Panc1 (cell line): ENCODE data around the gene MAJIN. TPM values are rescaled to one million over a fixed set of nuclear protein-coding genes. Genes with fewer than 3 reads are reported as not detected.

Source experiments
- ATAC-seq: fragments of 200-7000 bp; cut with Tn5 transposase; 2 replicates; pipeline ENCODE4 v1.9.1; 2020; ENCODE audit warnings: mild to moderate bottlenecking, moderate library complexity
- BruUV-seq: library from RNA; stranded (reverse); fragments of 400-500 nt; replicated peaks from 2 replicates; lab custom pipeline; 2021; lab: Mats Ljungman, UMichigan
- CTCF ChIA-PET: fragments of 300-600 bp; sonication (Branson Sonifier 250); formaldehyde crosslinking; loops from one replicate; lab custom pipeline; 2022; ENCODE audit warnings: antibody characterized with exemption; lab: Charles Lee
- POLR2A ChIA-PET: fragments of 300-600 bp; sonication (Branson Sonifier 250); formaldehyde crosslinking; loops from one replicate; lab custom pipeline; 2022; ENCODE audit warnings: antibody characterized with exemption; lab: Charles Lee
- DNase-seq: peaks from one replicate; pipeline ENCODE4 v3.0.0-alpha.2; 2010; ENCODE audit warnings: low read depth, low spot score
- H3K27ac ChIP-seq: 2 replicates; pipeline ENCODE4 v1.5.1; 2011; ENCODE audit warnings: mild to moderate bottlenecking, low read length, inconsistent platforms
- H3K27me3 ChIP-seq: fragments of 200-500 bp; sonication (Bioruptor generic); 2 replicates; pipeline ENCODE4 v1.6.0; 2014; ENCODE audit warnings: low read length, inconsistent platforms; ENCODE audit not compliant: control insufficient read depth, insufficient read depth
- H3K36me3 ChIP-seq: fragments of 200-500 bp; sonication (Bioruptor generic); 2 replicates; pipeline ENCODE4 v1.5.1; 2014; ENCODE audit warnings: inconsistent platforms, mild to moderate bottlenecking, low read length, moderate library complexity; ENCODE audit not compliant: control insufficient read depth, insufficient read depth
- H3K4me1 ChIP-seq: 2 replicates; pipeline ENCODE4 v1.5.1; 2011; ENCODE audit warnings: inconsistent platforms, mild to moderate bottlenecking, low read length, moderate library complexity; ENCODE audit not compliant: control insufficient read depth, insufficient read depth
- H3K4me3 ChIP-seq, 2 experiments: 2 replicates each; pipeline ENCODE4 v1.5.1; 2011 to 2012; ENCODE audit warnings: low read depth in 2 of 2, low read length in 2 of 2, mild to moderate bottlenecking in 2 of 2, inconsistent platforms in 1 of 2, moderate library complexity in 1 of 2
- H3K9me3 ChIP-seq: fragments of 200-500 bp; sonication (Bioruptor generic); 2 replicates; pipeline ENCODE4 v1.5.1; 2014; ENCODE audit warnings: low read depth, mild to moderate bottlenecking, inconsistent platforms, low read length, moderate library complexity; ENCODE audit not compliant: control insufficient read depth, insufficient read depth
- POLR2AphosphoS5 ChIP-seq: IDR thresholded peaks from 2 replicates; pipeline ENCODE4 v1.6.1; 2012; ENCODE audit warnings: mild to moderate bottlenecking, low read depth, low read length, moderate library complexity
- SIN3A ChIP-seq: IDR thresholded peaks from 2 replicates; pipeline ENCODE4 v1.6.1; 2012; ENCODE audit warnings: low read depth, mild to moderate bottlenecking, low read length, moderate library complexity, borderline replicate concordance; ENCODE audit not compliant: insufficient read depth
- TCF7L2 ChIP-seq: IDR thresholded peaks from 2 replicates; pipeline ENCODE4 v1.6.1; 2011; ENCODE audit warnings: mild to moderate bottlenecking, low read depth, low read length, inconsistent platforms
- in situ Hi-C: cut with HindIII; loops from 2 replicates; pipeline ENCODE4 v1.10.0; 2016; ENCODE audit warnings: low sequenced_read_pairs, low pct_unique_long_range_greater_than_20kb
- intact Hi-C: fragments of 100-400 bp; cut with micrococcal nuclease; formaldehyde crosslinking; loops from one replicate; pipeline ENCODE4 v1.10.0; 2022; ENCODE audit not compliant: unreplicated experiment
- total RNA-seq: library from RNA; stranded (reverse); gene quantifications from one replicate; pipeline ENCODE4 v1.2.1, GENCODE V29; 2021; ENCODE audit not compliant: unreplicated experiment
- TF ChIP-seq, protein P1 (sequence below), 2 experiments: IDR thresholded peaks; 2 replicates each; pipeline ENCODE4 v1.6.1; 2011 to 2012; ENCODE audit warnings: low read depth in 2 of 2, control low read depth in 1 of 2, low read length in 1 of 2, mild to moderate bottlenecking in 1 of 2, moderate library complexity in 1 of 2; ENCODE audit not compliant: insufficient read depth in 1 of 2
- TF ChIP-seq, protein P2 (sequence below): fragments of 450-650 bp; IDR thresholded peaks from 2 replicates; pipeline ENCODE4 v1.5.1; 2017; ENCODE audit warnings: mild to moderate bottlenecking

MAJIN gene
- total RNA-seq, 1 experiment from 2014 or later: not detected

DNA sequence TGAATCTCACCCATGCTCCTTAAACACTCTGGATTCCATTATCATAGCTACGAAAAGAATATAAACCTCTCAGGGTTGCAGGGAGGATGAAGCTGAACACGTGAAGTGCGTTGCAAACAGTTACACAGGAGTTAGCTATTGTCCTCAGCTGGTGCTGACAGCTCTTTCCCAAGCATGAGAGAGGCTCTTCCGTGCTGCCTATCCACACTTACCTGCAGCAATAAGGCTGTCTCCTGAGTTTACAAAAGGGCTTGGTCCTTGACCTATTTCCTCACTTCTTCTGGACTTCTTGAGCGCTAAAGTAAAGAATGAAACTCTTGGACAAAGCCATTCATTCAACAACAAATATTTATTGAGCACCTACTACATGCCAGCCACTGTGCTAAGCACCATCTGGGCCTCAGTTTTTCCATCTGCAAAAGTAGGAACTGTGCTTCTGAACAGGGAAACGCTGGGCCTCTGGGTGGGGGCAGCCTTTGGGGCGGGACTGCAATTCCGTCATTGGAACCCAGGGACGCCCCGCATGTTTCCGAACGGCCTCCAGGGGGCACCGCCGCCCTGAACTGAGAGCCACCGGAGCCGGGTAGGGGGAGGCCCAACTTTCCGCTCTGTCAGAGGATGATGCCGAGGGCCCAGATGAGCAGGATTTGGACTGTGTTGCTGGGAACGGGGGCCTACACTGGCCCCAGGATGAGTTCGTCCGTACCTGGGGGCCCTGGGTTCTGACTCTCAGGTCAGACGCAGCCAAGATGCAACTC, 41.4 kb upstream of the MAJIN start:
- no peaks in the 10 kb centered on the region for H3K9me3 ChIP-seq
- H3K36me3 ChIP-seq: no peaks in the 10 kb centered on the region
- TF ChIP-seq POLR2AphosphoS5 (peak; percentile 10; the same call in 1 of the 2 replicates), SIN3A (0 out of 2 replicates have a peak, but pooled peaks have one; percentile 75), TCF7L2 (no peak)
- TF ChIP-seq, protein P1, sequence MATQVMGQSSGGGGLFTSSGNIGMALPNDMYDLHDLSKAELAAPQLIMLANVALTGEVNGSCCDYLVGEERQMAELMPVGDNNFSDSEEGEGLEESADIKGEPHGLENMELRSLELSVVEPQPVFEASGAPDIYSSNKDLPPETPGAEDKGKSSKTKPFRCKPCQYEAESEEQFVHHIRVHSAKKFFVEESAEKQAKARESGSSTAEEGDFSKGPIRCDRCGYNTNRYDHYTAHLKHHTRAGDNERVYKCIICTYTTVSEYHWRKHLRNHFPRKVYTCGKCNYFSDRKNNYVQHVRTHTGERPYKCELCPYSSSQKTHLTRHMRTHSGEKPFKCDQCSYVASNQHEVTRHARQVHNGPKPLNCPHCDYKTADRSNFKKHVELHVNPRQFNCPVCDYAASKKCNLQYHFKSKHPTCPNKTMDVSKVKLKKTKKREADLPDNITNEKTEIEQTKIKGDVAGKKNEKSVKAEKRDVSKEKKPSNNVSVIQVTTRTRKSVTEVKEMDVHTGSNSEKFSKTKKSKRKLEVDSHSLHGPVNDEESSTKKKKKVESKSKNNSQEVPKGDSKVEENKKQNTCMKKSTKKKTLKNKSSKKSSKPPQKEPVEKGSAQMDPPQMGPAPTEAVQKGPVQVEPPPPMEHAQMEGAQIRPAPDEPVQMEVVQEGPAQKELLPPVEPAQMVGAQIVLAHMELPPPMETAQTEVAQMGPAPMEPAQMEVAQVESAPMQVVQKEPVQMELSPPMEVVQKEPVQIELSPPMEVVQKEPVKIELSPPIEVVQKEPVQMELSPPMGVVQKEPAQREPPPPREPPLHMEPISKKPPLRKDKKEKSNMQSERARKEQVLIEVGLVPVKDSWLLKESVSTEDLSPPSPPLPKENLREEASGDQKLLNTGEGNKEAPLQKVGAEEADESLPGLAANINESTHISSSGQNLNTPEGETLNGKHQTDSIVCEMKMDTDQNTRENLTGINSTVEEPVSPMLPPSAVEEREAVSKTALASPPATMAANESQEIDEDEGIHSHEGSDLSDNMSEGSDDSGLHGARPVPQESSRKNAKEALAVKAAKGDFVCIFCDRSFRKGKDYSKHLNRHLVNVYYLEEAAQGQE (IDR thresholded peaks at IDR 0.05; ENCODE audit: insufficient read depth in 1 of 2, low read depth in 2 of 2, low read length in 1 of 2): no peak
- H3K27me3 ChIP-seq: no peaks in the 10 kb centered on the region
- peak overlapping the region; percentile 70 to 81 for H3K4me3 ChIP-seq
- DNase-seq (no peak), ATAC-seq (peak; percentile 89)
- in situ Hi-C loops (no loop called here), intact Hi-C loops (no loop called here)
- BruUV-seq: TSS peak; percentile 84
- ChIA-PET POLR2A (interaction anchor here (0.6 kb wide), 1 partner anchor 134 kb away, joined by 9 read pairs; no protein-coding TSS in a partner anchor), CTCF (interaction anchor here (0.5 to 1.2 kb wide), 3 partner anchors 28 to 165 kb away, joined by 3 read pairs; no protein-coding TSS in a partner anchor)
- peak overlapping the region; percentile 92 for H3K27ac ChIP-seq
- peaks cover 7% of the 10 kb centered on the region; the same call in 1 of the 2 replicates for H3K4me1 ChIP-seq

DNA sequence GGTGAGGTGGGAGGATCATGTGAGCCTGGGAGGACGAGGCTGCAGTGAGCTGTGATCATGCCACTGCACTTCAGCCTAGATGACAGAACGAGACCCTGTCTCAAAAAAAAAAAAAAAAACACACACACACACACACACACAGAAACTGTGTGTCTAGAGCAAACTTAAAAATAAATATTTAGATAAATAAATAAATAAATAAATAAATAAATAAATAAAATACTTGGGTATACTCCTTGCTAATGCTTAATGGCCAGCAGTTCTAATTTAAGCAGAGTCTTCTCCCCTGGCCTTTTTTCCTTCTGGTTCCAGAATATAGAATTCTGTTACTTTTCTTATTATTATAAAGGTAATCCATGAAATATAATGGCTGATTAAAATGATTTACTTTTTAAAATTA, 37.0 kb upstream of the MAJIN start:
- Histone ChIP-seq H3K27ac (no peak overlapping the region), H3K4me1 (peaks cover 7% of the 10 kb centered on the region; the same call in 1 of the 2 replicates), H3K27me3 (no peaks in the 10 kb centered on the region), H3K9me3 (no peaks in the 10 kb centered on the region), H3K4me3 (no peak overlapping the region), H3K36me3 (no peaks in the 10 kb centered on the region)
- CTCF ChIA-PET: no interaction called here
- POLR2A ChIA-PET: interaction anchor here (0.7 kb wide), 1 partner anchor 130 kb away, joined by 4 read pairs; the partner anchor contains the start of gene EHD1
- in situ Hi-C loops (no loop called here), intact Hi-C loops (no loop called here)
- TF ChIP-seq POLR2AphosphoS5: no peak
- no peak for TF ChIP-seq TCF7L2
- TF ChIP-seq, protein P2, sequence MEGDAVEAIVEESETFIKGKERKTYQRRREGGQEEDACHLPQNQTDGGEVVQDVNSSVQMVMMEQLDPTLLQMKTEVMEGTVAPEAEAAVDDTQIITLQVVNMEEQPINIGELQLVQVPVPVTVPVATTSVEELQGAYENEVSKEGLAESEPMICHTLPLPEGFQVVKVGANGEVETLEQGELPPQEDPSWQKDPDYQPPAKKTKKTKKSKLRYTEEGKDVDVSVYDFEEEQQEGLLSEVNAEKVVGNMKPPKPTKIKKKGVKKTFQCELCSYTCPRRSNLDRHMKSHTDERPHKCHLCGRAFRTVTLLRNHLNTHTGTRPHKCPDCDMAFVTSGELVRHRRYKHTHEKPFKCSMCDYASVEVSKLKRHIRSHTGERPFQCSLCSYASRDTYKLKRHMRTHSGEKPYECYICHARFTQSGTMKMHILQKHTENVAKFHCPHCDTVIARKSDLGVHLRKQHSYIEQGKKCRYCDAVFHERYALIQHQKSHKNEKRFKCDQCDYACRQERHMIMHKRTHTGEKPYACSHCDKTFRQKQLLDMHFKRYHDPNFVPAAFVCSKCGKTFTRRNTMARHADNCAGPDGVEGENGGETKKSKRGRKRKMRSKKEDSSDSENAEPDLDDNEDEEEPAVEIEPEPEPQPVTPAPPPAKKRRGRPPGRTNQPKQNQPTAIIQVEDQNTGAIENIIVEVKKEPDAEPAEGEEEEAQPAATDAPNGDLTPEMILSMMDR: no peak
- TF ChIP-seq SIN3A: no peak
- TF ChIP-seq, protein P1 (IDR thresholded peaks at IDR 0.05; ENCODE audit: insufficient read depth in 1 of 2, low read depth in 2 of 2, low read length in 1 of 2): no peak
- DNase-seq (no peak), ATAC-seq (no peak)
- no TSS peak for BruUV-seq
